Neural progenitor cell (in vitro differentiated cells): Measurements from ENCODE around the gene CTRL. TPM values are rescaled to one million over a fixed set of nuclear protein-coding genes. Genes with fewer than 3 reads are reported as not detected.

ENCODE experiments used
- DNase-seq: peaks from one replicate; pipeline ENCODE4 v3.0.0-alpha.2; 2016; ENCODE audit warnings: low spot score
- H2AFZ ChIP-seq: fragments of 200-600 bp; sonication (generic); replicated peaks from 2 replicates; pipeline ENCODE4 v1.6.1; 2016; ENCODE audit warnings: antibody characterized with exemption
- H3F3A ChIP-seq: fragments of 200-600 bp; sonication (generic); 2 replicates; pipeline ENCODE4 v1.6.1; 2016; ENCODE audit warnings: antibody characterized with exemption, low read depth
- H3K27ac ChIP-seq: fragments of 200-600 bp; sonication (generic); 2 replicates; pipeline ENCODE4 v1.5.1; 2016; ENCODE audit warnings: mild to moderate bottlenecking
- H3K27me3 ChIP-seq: fragments of 200-600 bp; sonication (generic); 2 replicates; pipeline ENCODE4 v1.6.1; 2016; ENCODE audit warnings: mild to moderate bottlenecking, moderate library complexity
- H3K36me3 ChIP-seq: fragments of 200-600 bp; sonication (generic); 2 replicates; pipeline ENCODE4 v1.5.1; 2016
- H3K4me1 ChIP-seq: fragments of 200-600 bp; sonication (generic); 2 replicates; pipeline ENCODE4 v1.6.1; 2016; ENCODE audit warnings: mixed run types
- H3K4me2 ChIP-seq: fragments of 200-600 bp; sonication (generic); 2 replicates; pipeline ENCODE4 v1.6.1; 2016
- H3K4me3 ChIP-seq: fragments of 200-600 bp; sonication (generic); 2 replicates; pipeline ENCODE4 v1.5.1; 2016
- H3K79me2 ChIP-seq: fragments of 200-600 bp; sonication (generic); 2 replicates; pipeline ENCODE4 v1.6.1; 2016; ENCODE audit warnings: low read depth
- H3K9ac ChIP-seq: fragments of 200-600 bp; sonication (generic); 2 replicates; pipeline ENCODE4 v1.6.1; 2016
- H3K9me3 ChIP-seq: fragments of 200-600 bp; sonication (generic); 2 replicates; pipeline ENCODE4 v1.5.1; 2016; ENCODE audit warnings: low read depth
- H4K20me1 ChIP-seq: fragments of 200-600 bp; sonication (generic); 2 replicates; pipeline ENCODE4 v1.6.1; 2016; ENCODE audit warnings: low read depth
- H3K27ac Mint-ChIP-seq: 3 replicates; pipeline ENCODE4 v1.8.0; 2021; ENCODE audit warnings: mixed read lengths
- H3K27me3 Mint-ChIP-seq: 2 replicates; pipeline ENCODE4 v1.8.0; 2022; ENCODE audit warnings: low read depth, mild to moderate bottlenecking, inconsistent platforms, moderate library complexity, mixed read lengths; ENCODE audit not compliant: insufficient read depth
- H3K36me3 Mint-ChIP-seq: 3 replicates; pipeline ENCODE4 v1.8.0; 2021; ENCODE audit warnings: mixed read lengths
- H3K4me1 Mint-ChIP-seq: 3 replicates; pipeline ENCODE4 v1.8.0; 2021; ENCODE audit warnings: mixed read lengths
- H3K4me3 Mint-ChIP-seq: 3 replicates; pipeline ENCODE4 v1.8.0; 2021; ENCODE audit warnings: mild to moderate bottlenecking, moderate library complexity, mixed read lengths
- H3K9me3 Mint-ChIP-seq: 3 replicates; pipeline ENCODE4 v1.8.0; 2020; ENCODE audit warnings: mixed read lengths
- CTCF ChIP-seq: fragments of 200-600 bp; sonication (generic); IDR thresholded peaks from 2 replicates; pipeline ENCODE4 v1.5.1; 2017; ENCODE audit warnings: antibody characterized with exemption, mild to moderate bottlenecking
- EZH2 ChIP-seq: fragments of 200-600 bp; sonication (generic); IDR thresholded peaks from 2 replicates; pipeline ENCODE4 v1.6.1; 2017; ENCODE audit warnings: antibody characterized with exemption, mild to moderate bottlenecking, moderate library complexity
- EZH2phosphoT487 ChIP-seq: fragments of 200-600 bp; sonication (generic); IDR thresholded peaks from 2 replicates; pipeline ENCODE4 v1.6.1; 2017; ENCODE audit warnings: antibody characterized with exemption
- total RNA-seq: library from RNA; depleted of rRNA; stranded (reverse); fragments of >200 nt; gene quantifications from 2 replicates; pipeline ENCODE4 v1.2.3, GENCODE V29; 2015; ENCODE audit warnings: low replicate concordance

Gene CTRL
- total RNA-seq, 1 donor from 2014 or later, result 0.45 TPM

DNA sequence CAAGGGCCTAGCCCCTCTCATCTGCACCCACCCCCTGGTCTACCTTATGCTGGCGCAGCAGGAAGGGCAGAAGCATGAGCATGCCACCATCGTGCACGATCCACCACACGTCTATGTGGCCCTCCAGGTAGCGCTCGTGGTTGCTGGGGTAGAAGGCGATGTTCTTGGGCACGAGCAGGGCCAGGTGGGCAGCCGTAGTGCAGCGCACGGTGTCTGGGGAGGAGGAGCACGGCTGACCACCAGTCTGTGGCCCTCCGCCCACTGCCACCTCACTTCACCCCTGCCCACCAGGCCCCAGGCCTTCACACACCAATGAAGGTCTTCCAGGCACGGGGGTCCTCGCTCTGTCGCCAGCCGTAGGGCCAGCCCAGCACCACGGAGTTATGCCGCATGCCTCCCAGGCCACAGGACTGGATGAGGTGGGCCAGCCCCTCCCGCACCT is 14.5 kb upstream of the CTRL start:
- H3K79me2 ChIP-seq, result no peaks in the 10 kb centered on the region
- no peaks in the 10 kb centered on the region for H3K9me3 ChIP-seq
- peaks cover 16% of the 10 kb centered on the region for H3K4me1 ChIP-seq
- no peak overlapping the region for H3K27ac Mint-ChIP-seq
- no peak overlapping the region for H3K9ac ChIP-seq
- H3K4me1 Mint-ChIP-seq, result peaks cover 20% of the 10 kb centered on the region
- H3K36me3 Mint-ChIP-seq, result no peaks in the 10 kb centered on the region
- H3K36me3 ChIP-seq, result no peaks in the 10 kb centered on the region
- no peaks in the 10 kb centered on the region for H3K9me3 Mint-ChIP-seq
- no peak overlapping the region for H3K27ac ChIP-seq
- DNase-seq, result no peak
- no peak overlapping the region for H3K4me2 ChIP-seq
- H3K4me3 Mint-ChIP-seq, result no peak overlapping the region
- H3K27me3 ChIP-seq, result no peaks in the 10 kb centered on the region
- H2AFZ ChIP-seq, result no peak overlapping the region
- no peak overlapping the region for H3K4me3 ChIP-seq
- peaks cover 5% of the 10 kb centered on the region for H3K27me3 Mint-ChIP-seq
- H4K20me1 ChIP-seq, result peaks cover 33% of the 10 kb centered on the region
- H3F3A ChIP-seq, result peaks cover 32% of the 10 kb centered on the region
- TF ChIP-seq EZH2phosphoT487 (no peak), EZH2 (no peak), CTCF (no peak)

DNA sequence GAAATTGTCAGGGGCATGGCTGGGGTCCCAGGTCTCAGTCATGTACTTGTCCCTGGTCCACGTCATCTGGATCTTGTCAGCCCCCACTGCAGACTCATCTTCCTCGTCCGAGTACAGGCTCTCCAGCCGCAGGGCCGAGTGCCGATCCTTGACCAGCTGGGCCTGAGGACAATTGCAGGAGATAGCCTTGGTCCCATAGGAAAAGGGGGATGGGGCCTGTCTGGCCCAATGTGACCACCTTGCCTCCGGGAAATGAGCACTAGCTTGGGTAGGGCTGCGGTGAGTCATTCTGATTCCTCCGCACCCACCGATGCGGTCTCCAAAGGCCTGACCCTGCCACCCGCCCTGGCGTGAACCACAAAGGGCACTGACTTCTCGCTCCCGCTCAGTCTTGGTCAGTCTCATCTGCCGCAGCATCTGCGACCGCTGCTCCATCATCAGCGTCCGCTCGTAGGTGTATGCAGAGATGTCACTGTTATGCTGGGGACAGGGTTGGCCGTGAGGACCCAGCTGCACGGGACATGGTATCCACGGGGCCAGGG is 13.8 kb upstream of the CTRL start:
- Histone ChIP-seq H3K27ac (no peak overlapping the region), H3K36me3 (no peaks in the 10 kb centered on the region), H3F3A (peaks cover 36% of the 10 kb centered on the region), H3K4me1 (peaks cover 16% of the 10 kb centered on the region), H3K79me2 (no peaks in the 10 kb centered on the region), H3K4me2 (no peak overlapping the region), H3K9ac (no peak overlapping the region), H4K20me1 (peaks cover 37% of the 10 kb centered on the region), H3K9me3 (no peaks in the 10 kb centered on the region), H3K27me3 (no peaks in the 10 kb centered on the region), H2AFZ (no peak overlapping the region), H3K4me3 (no peak overlapping the region)
- H3K27ac Mint-ChIP-seq, result no peak overlapping the region
- H3K36me3 Mint-ChIP-seq, result no peaks in the 10 kb centered on the region
- H3K9me3 Mint-ChIP-seq, result no peaks in the 10 kb centered on the region
- peaks cover 5% of the 10 kb centered on the region for H3K27me3 Mint-ChIP-seq
- no peak overlapping the region for H3K4me3 Mint-ChIP-seq
- no peak for DNase-seq
- TF ChIP-seq EZH2, result no peak
- TF ChIP-seq EZH2phosphoT487, result no peak
- TF ChIP-seq CTCF, result no peak
- peaks cover 20% of the 10 kb centered on the region for H3K4me1 Mint-ChIP-seq

GRCh38 chr16:67944690-67945391 is 13.2 kb upstream of the CTRL start:
- Histone ChIP-seq H4K20me1 (peaks cover 37% of the 10 kb centered on the region), H3K9me3 (no peaks in the 10 kb centered on the region), H3K4me1 (peaks cover 16% of the 10 kb centered on the region), H3K27ac (peak overlapping the region; percentile 78), H2AFZ (no peak overlapping the region), H3K36me3 (no peaks in the 10 kb centered on the region), H3K4me3 (no peak overlapping the region), H3F3A (peaks cover 36% of the 10 kb centered on the region), H3K27me3 (no peaks in the 10 kb centered on the region), H3K9ac (no peak overlapping the region), H3K4me2 (peak overlapping the region; percentile 57), H3K79me2 (no peaks in the 10 kb centered on the region)
- no peaks in the 10 kb centered on the region for H3K9me3 Mint-ChIP-seq
- H3K36me3 Mint-ChIP-seq, result no peaks in the 10 kb centered on the region
- H3K27me3 Mint-ChIP-seq, result peaks cover 5% of the 10 kb centered on the region
- no peak overlapping the region for H3K4me3 Mint-ChIP-seq
- peaks cover 20% of the 10 kb centered on the region for H3K4me1 Mint-ChIP-seq
- H3K27ac Mint-ChIP-seq, result no peak overlapping the region
- TF ChIP-seq EZH2, result no peak
- no peak for TF ChIP-seq EZH2phosphoT487
- no peak for TF ChIP-seq CTCF
- no peak for DNase-seq
